GM12865 (cell line): ENCODE results near the gene GPR15LG.
"Not testable (repeated sequence)": the region's sequence is repeated elsewhere in the genome, so short reads cannot be mapped to it uniquely, and the experiment has no call there.

ENCODE experiments used
- DNase-seq: peaks from one replicate; pipeline ENCODE4 v3.0.0; 2010; ENCODE audit warnings: low read depth
- H3K4me3 ChIP-seq: 2 replicates; pipeline ENCODE4 v1.5.1; 2011; ENCODE audit warnings: mild to moderate bottlenecking, low read depth, low read length, control low read depth
- CTCF ChIP-seq: IDR thresholded peaks from 2 replicates; pipeline ENCODE4 v1.5.1; 2011; ENCODE audit warnings: low read length, control low read depth, low read depth, inconsistent platforms; ENCODE audit not compliant: insufficient read depth; ENCODE audit errors: missing control alignments

GPR15LG gene

GRCh38 chr10:84139126-84140035, 34.2 kb upstream of the GPR15LG start, which contains the start of gene GHITM:
Gene GHITM, plus strand, starts transcription at chr10:84139509. Its CDS starts 1,992 bp downstream, at chr10:84141501.
- TF ChIP-seq CTCF, result peak; percentile 33
- peak within 1 kb of the TSS; percentile 97 for H3K4me3 ChIP-seq
- peak; percentile 99 for DNase-seq

- DNase-seq, result peak; percentile 40
- no peak for TF ChIP-seq CTCF
- H3K4me3 ChIP-seq, result peak overlapping the region; percentile 97
Observed at GRCh38 chr10:84140036-84140379, 33.6 kb upstream of the GPR15LG start.

- DNase-seq, result no peak
- H3K4me3 ChIP-seq, result no peak overlapping the region
- TF ChIP-seq CTCF, result no peak
Observed at GRCh38 chr10:84147347-84147746, 26.3 kb upstream of the GPR15LG start.

DNA sequence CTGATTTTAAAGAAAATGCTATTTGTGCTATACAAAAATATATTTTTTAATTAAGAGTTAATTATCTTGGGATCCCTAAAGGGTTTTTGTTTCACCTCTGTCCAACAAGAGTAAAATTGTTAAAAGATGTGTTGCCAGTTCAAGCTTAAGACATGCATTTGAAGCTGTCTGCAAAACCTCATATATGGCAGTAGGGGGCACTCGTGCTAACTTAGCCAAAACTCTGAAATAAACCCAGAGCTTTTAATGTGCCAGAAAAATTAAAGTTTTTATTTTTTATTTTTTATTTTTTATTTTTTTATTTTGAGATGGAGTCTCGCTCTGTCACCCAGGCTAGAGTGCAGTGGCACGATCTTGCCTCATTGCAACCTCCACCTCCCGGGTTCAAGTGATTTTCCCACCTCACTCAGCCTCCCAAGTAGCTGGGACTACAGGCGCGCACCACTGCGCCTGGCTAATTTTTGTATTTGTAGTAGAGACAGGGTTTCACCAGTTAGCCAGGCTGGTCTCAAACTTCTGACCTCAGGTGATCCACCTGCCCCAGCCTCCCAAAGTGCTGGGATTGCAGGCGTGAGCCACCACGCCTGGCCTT, 25.5 kb upstream of the GPR15LG start:
- not testable (repeated sequence) for H3K4me3 ChIP-seq
- TF ChIP-seq CTCF, result peak; percentile 73
- DNase-seq, result peak; percentile 67

GRCh38 chr10:84149854-84150253, 23.7 kb upstream of the GPR15LG start:
- no peak for TF ChIP-seq CTCF
- no peak for DNase-seq
- H3K4me3 ChIP-seq, result no peak overlapping the region

- TF ChIP-seq CTCF, result no peak
- no peak overlapping the region for H3K4me3 ChIP-seq
- DNase-seq, result no peak
Observed at GRCh38 chr10:84152769-84153168, 20.8 kb upstream of the GPR15LG start.
